ENCODE results near the gene GON4L. TPM values are rescaled to one million over a fixed set of nuclear protein-coding genes. Genes with fewer than 3 reads are reported as not detected.
A peak's percentile ranks its signal among the peaks of the same experiment; 100 is the strongest.

GON4L gene
- total and polyA plus RNA-seq, 5 donors from 2014 or later, result 22.3 to 105 (median 27.9) TPM

GRCh38 chr1:155871390-155871789 lies 14.4 kb upstream of the GON4L start:
- Mint-ChIP-seq H3K27ac (no peak overlapping the region), H3K9me3 (no peaks in the 10 kb centered on the region), H3K4me1 (peaks cover 0 to 12% (median 1%) of the 10 kb centered on the region in 4 donors), H3K36me3 (peaks cover 6% of the 10 kb centered on the region), H3K27me3 (no peaks in the 10 kb centered on the region), H3K4me3 (no peak overlapping the region)
- Histone ChIP-seq H3K36me3 (ENCODE audit: control insufficient read depth, insufficient read depth, low read length) (peaks cover 23% of the 10 kb centered on the region), H3K4me3 (ENCODE audit: low read depth, low read length) (no peak overlapping the region), H3K27me3 (ENCODE audit: control insufficient read depth, insufficient read depth, low read length) (no peaks in the 10 kb centered on the region), H3K4me1 (ENCODE audit: control insufficient read depth, insufficient read depth, low read length, poor library complexity, severe bottlenecking) (no peaks in the 10 kb centered on the region), H3K27ac (ENCODE audit: insufficient read depth, low read length, poor library complexity, severe bottlenecking) (no peak overlapping the region), H3K9me3 (ENCODE audit: control insufficient read depth in 2 of 2, low read length in 2 of 2) (no peaks in the 10 kb centered on the region)
- ATAC-seq (ENCODE audit: low read depth in 2 of 2) (no peak), DNase-seq (no peak)

DNA sequence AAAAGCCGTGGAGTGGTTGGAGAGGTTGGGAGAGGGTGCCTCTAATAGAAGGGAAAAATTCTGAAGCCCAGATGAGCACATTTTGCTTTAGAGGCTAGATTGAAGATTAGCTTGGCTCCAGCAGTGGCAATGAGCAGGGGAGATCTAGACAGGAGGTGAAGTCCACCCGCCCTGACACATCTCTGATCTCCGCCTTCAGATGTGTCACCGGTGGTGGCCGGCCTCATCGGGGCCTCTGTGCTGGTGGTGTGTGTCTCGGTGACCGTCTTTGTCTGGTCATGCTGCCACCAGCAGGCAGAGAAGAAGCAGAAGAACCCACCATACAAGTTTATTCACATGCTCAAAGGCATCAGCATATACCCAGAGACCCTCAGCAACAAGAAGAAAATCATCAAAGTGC lies 10.8 kb upstream of the GON4L start:
- H3K9me3 ChIP-seq (ENCODE audit: control insufficient read depth in 2 of 2, low read length in 2 of 2), result no peaks in the 10 kb centered on the region
- H3K36me3 Mint-ChIP-seq, result peaks cover 6% of the 10 kb centered on the region
- no peaks in the 10 kb centered on the region for H3K4me1 ChIP-seq (ENCODE audit: control insufficient read depth, insufficient read depth, low read length, poor library complexity, severe bottlenecking)
- peaks cover 23% of the 10 kb centered on the region for H3K36me3 ChIP-seq (ENCODE audit: control insufficient read depth, insufficient read depth, low read length)
- no peak overlapping the region for H3K4me3 ChIP-seq (ENCODE audit: low read depth, low read length)
- H3K27me3 ChIP-seq (ENCODE audit: control insufficient read depth, insufficient read depth, low read length), result no peaks in the 10 kb centered on the region
- H3K27ac Mint-ChIP-seq, result no peak overlapping the region
- no peaks in the 10 kb centered on the region for H3K27me3 Mint-ChIP-seq
- H3K4me1 Mint-ChIP-seq, result peaks cover 0 to 12% (median 1%) of the 10 kb centered on the region in 4 donors
- H3K4me3 Mint-ChIP-seq, result no peak overlapping the region
- DNase-seq (no peak), ATAC-seq (ENCODE audit: low read depth in 2 of 2) (no peak)
- no peak overlapping the region for H3K27ac ChIP-seq (ENCODE audit: insufficient read depth, low read length, poor library complexity, severe bottlenecking)
- no peaks in the 10 kb centered on the region for H3K9me3 Mint-ChIP-seq

DNA sequence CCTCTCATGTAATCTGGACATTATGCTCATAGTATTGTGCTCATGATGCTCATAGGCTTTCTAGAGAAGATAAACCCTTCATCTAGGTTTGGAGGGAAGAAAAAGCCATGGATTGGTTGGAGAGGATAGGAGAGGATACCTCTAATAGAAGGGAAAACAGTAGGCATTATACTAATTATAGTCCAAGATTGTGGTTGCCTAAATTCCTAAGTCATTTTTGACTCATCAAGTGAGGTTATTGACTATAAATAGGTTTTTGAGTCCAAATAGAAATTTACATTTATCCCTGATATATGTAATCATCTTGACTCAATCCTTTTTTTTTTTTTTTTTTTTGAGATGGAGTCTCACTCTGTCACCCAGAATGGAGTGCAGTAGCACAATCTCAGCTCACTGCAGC lies 7.4 kb upstream of the GON4L start:
- Mint-ChIP-seq H3K27ac (no peak overlapping the region), H3K9me3 (no peaks in the 10 kb centered on the region), H3K27me3 (peaks cover 8% of the 10 kb centered on the region), H3K36me3 (no peaks in the 10 kb centered on the region), H3K4me1 (peaks cover 0 to 13% (median 7%) of the 10 kb centered on the region in 4 donors), H3K4me3 (no peak overlapping the region)
- ATAC-seq (ENCODE audit: low read depth in 2 of 2) (no peak), DNase-seq (no peak)
- Histone ChIP-seq H3K4me3 (ENCODE audit: low read depth, low read length) (no peak overlapping the region), H3K4me1 (ENCODE audit: control insufficient read depth, insufficient read depth, low read length, poor library complexity, severe bottlenecking) (peaks cover 6% of the 10 kb centered on the region), H3K27ac (ENCODE audit: insufficient read depth, low read length, poor library complexity, severe bottlenecking) (no peak overlapping the region), H3K36me3 (ENCODE audit: control insufficient read depth, insufficient read depth, low read length) (peaks cover 4% of the 10 kb centered on the region), H3K9me3 (ENCODE audit: control insufficient read depth in 2 of 2, low read length in 2 of 2) (no peaks in the 10 kb centered on the region), H3K27me3 (ENCODE audit: control insufficient read depth, insufficient read depth, low read length) (no peaks in the 10 kb centered on the region)

- peak overlapping the region in 1 of 4 donors; percentile 60 for H3K4me3 Mint-ChIP-seq
- Histone ChIP-seq H3K9me3 (ENCODE audit: control insufficient read depth in 2 of 2, low read length in 2 of 2) (no peaks in the 10 kb centered on the region), H3K27ac (ENCODE audit: insufficient read depth, low read length, poor library complexity, severe bottlenecking) (no peak overlapping the region), H3K4me3 (ENCODE audit: low read depth, low read length) (no peak overlapping the region), H3K36me3 (ENCODE audit: control insufficient read depth, insufficient read depth, low read length) (no peaks in the 10 kb centered on the region), H3K4me1 (ENCODE audit: control insufficient read depth, insufficient read depth, low read length, poor library complexity, severe bottlenecking) (peaks cover 24% of the 10 kb centered on the region), H3K27me3 (ENCODE audit: control insufficient read depth, insufficient read depth, low read length) (no peaks in the 10 kb centered on the region)
- H3K27me3 Mint-ChIP-seq, result peaks cover 9% of the 10 kb centered on the region
- H3K4me1 Mint-ChIP-seq, result peaks cover 5 to 31% (median 14%) of the 10 kb centered on the region in 4 donors
- H3K36me3 Mint-ChIP-seq, result peaks cover 3% of the 10 kb centered on the region
- H3K9me3 Mint-ChIP-seq, result no peaks in the 10 kb centered on the region
- DNase-seq (no peak), ATAC-seq (ENCODE audit: low read depth in 2 of 2) (no peak)
- no peak overlapping the region for H3K27ac Mint-ChIP-seq
Observed at GRCh38 chr1:155861896-155862295, 4.9 kb upstream of the GON4L start.

DNA sequence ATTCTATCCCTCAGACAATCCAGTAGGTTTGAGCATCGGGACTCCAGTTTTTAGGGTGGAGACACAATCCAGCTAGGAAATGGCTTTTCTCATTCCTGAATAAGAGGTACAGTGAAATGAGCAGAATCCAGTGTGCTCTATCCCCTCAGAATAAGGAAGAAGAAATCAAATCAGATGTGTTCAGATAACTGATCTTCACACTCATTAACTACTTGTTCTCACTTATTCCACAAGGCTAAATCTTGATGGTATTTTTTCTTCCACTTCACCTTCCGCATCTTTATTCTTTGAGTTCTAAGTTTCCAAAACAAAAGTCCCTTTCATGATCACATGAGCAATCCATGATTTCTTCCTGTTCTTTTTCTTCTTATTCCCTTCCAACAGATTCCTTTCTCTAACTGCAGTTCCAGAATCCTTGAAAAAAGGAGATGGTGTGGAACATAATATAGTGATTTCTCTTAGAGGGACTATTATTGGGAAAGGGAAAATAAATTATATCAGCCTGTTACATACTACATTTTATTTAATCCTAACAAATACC lies 4.0 kb upstream of the GON4L start:
- ATAC-seq (ENCODE audit: low read depth in 2 of 2) (no peak), DNase-seq (no peak)
- H3K36me3 Mint-ChIP-seq, result peaks cover 3% of the 10 kb centered on the region
- Histone ChIP-seq H3K4me3 (ENCODE audit: low read depth, low read length) (no peak overlapping the region), H3K4me1 (ENCODE audit: control insufficient read depth, insufficient read depth, low read length, poor library complexity, severe bottlenecking) (peaks cover 33% of the 10 kb centered on the region), H3K36me3 (ENCODE audit: control insufficient read depth, insufficient read depth, low read length) (no peaks in the 10 kb centered on the region), H3K9me3 (ENCODE audit: control insufficient read depth in 2 of 2, low read length in 2 of 2) (no peaks in the 10 kb centered on the region), H3K27me3 (ENCODE audit: control insufficient read depth, insufficient read depth, low read length) (no peaks in the 10 kb centered on the region), H3K27ac (ENCODE audit: insufficient read depth, low read length, poor library complexity, severe bottlenecking) (peak overlapping the region; percentile 88)
- no peaks in the 10 kb centered on the region for H3K9me3 Mint-ChIP-seq
- H3K4me1 Mint-ChIP-seq, result peaks cover 6 to 40% (median 17%) of the 10 kb centered on the region in 4 donors
- H3K4me3 Mint-ChIP-seq, result peak overlapping the region in 2 of 4 donors; percentile 47 to 56
- H3K27ac Mint-ChIP-seq, result peak overlapping the region in 2 of 3 donors; percentile 94 to 96
- peaks cover 9% of the 10 kb centered on the region for H3K27me3 Mint-ChIP-seq

DNA sequence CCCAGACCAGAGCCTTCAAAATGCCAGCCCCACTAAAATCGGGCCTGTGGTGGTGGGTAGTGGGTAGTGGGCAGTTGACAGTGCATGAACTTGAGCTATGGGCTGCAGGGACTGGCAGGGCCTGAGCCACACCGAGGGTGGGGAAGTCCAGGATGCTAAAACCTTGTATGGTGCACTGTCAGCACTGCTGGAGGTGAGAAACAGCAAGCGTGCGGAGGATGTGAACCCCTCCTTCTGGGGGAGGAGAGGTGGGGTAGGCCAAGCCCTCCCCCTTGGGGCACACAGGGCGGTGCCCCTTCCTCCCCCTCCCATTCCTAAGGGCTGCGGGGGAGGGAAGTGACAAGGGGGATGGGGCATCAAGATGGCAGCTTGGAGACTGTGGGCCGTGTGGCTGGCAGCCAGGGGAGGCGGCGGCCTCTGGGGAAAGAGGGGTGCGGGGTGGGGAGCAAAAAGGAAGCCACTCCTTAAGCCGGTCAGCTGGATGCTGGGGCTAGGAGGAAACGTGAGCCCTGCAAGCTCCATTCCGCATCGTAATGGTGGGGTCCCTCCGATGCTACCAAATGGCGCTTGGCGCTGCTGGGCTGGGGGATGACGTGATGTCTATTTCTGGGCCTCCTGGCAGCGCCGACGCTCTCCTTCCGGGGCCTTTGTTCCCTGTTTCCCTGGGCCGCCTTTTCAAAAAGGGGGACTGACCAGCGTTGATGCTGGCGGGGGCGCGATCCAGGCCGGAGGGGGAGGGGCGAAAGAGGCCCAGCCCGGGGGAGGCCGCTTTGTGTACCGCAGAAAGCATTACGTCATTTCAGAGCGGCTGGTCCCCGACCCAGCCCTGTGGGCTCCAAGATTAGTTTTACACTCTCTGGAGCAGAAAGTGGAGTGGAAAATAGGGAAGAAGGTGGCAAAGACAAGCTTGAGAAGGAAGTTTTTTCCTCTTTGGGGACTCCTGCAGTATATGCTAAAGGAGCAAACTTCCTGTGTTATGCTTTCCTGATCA lies 3.2 kb upstream of the GON4L start:
- Histone ChIP-seq H3K36me3 (ENCODE audit: control insufficient read depth, insufficient read depth, low read length) (no peaks in the 10 kb centered on the region), H3K4me1 (ENCODE audit: control insufficient read depth, insufficient read depth, low read length, poor library complexity, severe bottlenecking) (peaks cover 35% of the 10 kb centered on the region), H3K27ac (ENCODE audit: insufficient read depth, low read length, poor library complexity, severe bottlenecking) (peak overlapping the region; percentile 88), H3K4me3 (ENCODE audit: low read depth, low read length) (peak overlapping the region; percentile 94), H3K27me3 (ENCODE audit: control insufficient read depth, insufficient read depth, low read length) (no peaks in the 10 kb centered on the region), H3K9me3 (ENCODE audit: control insufficient read depth in 2 of 2, low read length in 2 of 2) (no peaks in the 10 kb centered on the region)
- H3K27ac Mint-ChIP-seq, result peak overlapping the region; percentile 94 to 96 (median 95)
- peak overlapping the region; percentile 95 to 99 (median 95) for H3K4me3 Mint-ChIP-seq
- DNase-seq (peak; percentile 41 to 82 (median 51)), ATAC-seq (ENCODE audit: low read depth in 2 of 2) (peak in 1 of 2 donors; percentile 17)
- H3K4me1 Mint-ChIP-seq, result peaks cover 8 to 47% (median 20%) of the 10 kb centered on the region in 4 donors
- H3K27me3 Mint-ChIP-seq, result peaks cover 9% of the 10 kb centered on the region
- H3K9me3 Mint-ChIP-seq, result no peaks in the 10 kb centered on the region
- peaks cover 5% of the 10 kb centered on the region for H3K36me3 Mint-ChIP-seq

- Mint-ChIP-seq H3K4me3 (peak within 1 kb of the TSS; percentile 95 to 99 (median 95)), H3K27ac (peak within 1 kb of the TSS; percentile 94 to 96 (median 95)), H3K9me3 (no peaks in the 10 kb centered on the region), H3K36me3 (peaks cover 8% of the 10 kb centered on the region), H3K27me3 (peaks cover 9% of the 10 kb centered on the region), H3K4me1 (peaks cover 10 to 49% (median 22%) of the 10 kb centered on the region in 4 donors)
- H3K4me3 ChIP-seq (ENCODE audit: low read depth, low read length), result peak within 1 kb of the TSS; percentile 94
- H3K27ac ChIP-seq (ENCODE audit: insufficient read depth, low read length, poor library complexity, severe bottlenecking), result peak within 1 kb of the TSS; percentile 88
- H3K4me1 ChIP-seq (ENCODE audit: control insufficient read depth, insufficient read depth, low read length, poor library complexity, severe bottlenecking), result peaks cover 35% of the 10 kb centered on the region
- H3K27me3 ChIP-seq (ENCODE audit: control insufficient read depth, insufficient read depth, low read length), result no peaks in the 10 kb centered on the region
- H3K36me3 ChIP-seq (ENCODE audit: control insufficient read depth, insufficient read depth, low read length), result peaks cover 2% of the 10 kb centered on the region
- no peaks in the 10 kb centered on the region for H3K9me3 ChIP-seq (ENCODE audit: control insufficient read depth in 2 of 2, low read length in 2 of 2)
- peak; percentile 88 to 97 (median 90) for DNase-seq
- ATAC-seq (ENCODE audit: low read depth in 2 of 2), result peak; percentile 81 to 88
Observed at GRCh38 chr1:155859234-155859829, 2.3 kb upstream of the GON4L start, which contains the start of gene SYT11. Gene SYT11, plus strand, starts transcription at chr1:155859567. Its CDS starts 195 bp downstream, at chr1:155859762.

All from CD4-positive, CD25-positive, alpha-beta regulatory T cell (primary cell).